GM18867 (cell line): ENCODE data around the gene ATP13A4.
A peak's percentile ranks its signal among the peaks of the same experiment; 100 is the strongest.

Source experiments
- ATAC-seq: cut with Tn5 transposase; IDR thresholded peaks from one replicate; pipeline ENCODE4 v1.9.1; 2021; ENCODE audit warnings: mild to moderate bottlenecking, moderate library complexity; ENCODE audit not compliant: unreplicated experiment

Gene ATP13A4

GRCh38 chr3:193407688-193408087, 147.0 kb downstream of the ATP13A4 start:
- ATAC-seq: no peak

- no peak for ATAC-seq
These were observed 147.6 kb downstream of the ATP13A4 start for GRCh38 chr3:193407112-193407511.

GRCh38 chr3:193403307-193403706, 151.4 kb downstream of the ATP13A4 start:
- ATAC-seq: no peak

- no peak for ATAC-seq
These were observed 154.4 kb downstream of the ATP13A4 start for GRCh38 chr3:193400304-193400703.

GRCh38 chr3:193396451-193397244, 158.0 kb downstream of the ATP13A4 start:
- ATAC-seq: no peak

GRCh38 chr3:193391902-193392301, 162.8 kb downstream of the ATP13A4 start:
- ATAC-seq: no peak

GRCh38 chr3:193389335-193389734, 165.4 kb downstream of the ATP13A4 start:
- no peak for ATAC-seq

GRCh38 chr3:193388361-193388760, 166.3 kb downstream of the ATP13A4 start:
- ATAC-seq: no peak

- no peak for ATAC-seq
These were observed 167.1 kb downstream of the ATP13A4 start for GRCh38 chr3:193387596-193387995.

GRCh38 chr3:193378706-193379105, 176.0 kb downstream of the ATP13A4 start, which contains the start of gene ATP13A5:
ATP13A5 (minus strand) TSS chr3:193378753; CDS start chr3:193378725, 28 bp downstream.
- ATAC-seq: no peak

- ATAC-seq: no peak
These were observed 177.1 kb downstream of the ATP13A4 start for GRCh38 chr3:193377591-193377990.

- ATAC-seq: no peak
These were observed 179.1 kb downstream of the ATP13A4 start for GRCh38 chr3:193375614-193376013.

- ATAC-seq: peak; percentile 87
These were observed 181.9 kb downstream of the ATP13A4 start for GRCh38 chr3:193372783-193373182.

GRCh38 chr3:193367868-193368267, 186.8 kb downstream of the ATP13A4 start:
- no peak for ATAC-seq

GRCh38 chr3:193357291-193357690, 197.4 kb downstream of the ATP13A4 start:
- ATAC-seq: no peak

GRCh38 chr3:193354423-193354822, 200.3 kb downstream of the ATP13A4 start:
- no peak for ATAC-seq
